GM19467 (cell line): ENCODE measurements around the gene KLRD1.
"Not testable (repeated sequence)": the region's sequence is repeated elsewhere in the genome, so short reads cannot be mapped to it uniquely, and the experiment has no call there.

Experiments
- ATAC-seq: cut with Tn5 transposase; IDR thresholded peaks from one replicate; pipeline ENCODE4 v1.9.1; 2021; ENCODE audit warnings: mild to moderate bottlenecking, moderate library complexity; ENCODE audit not compliant: unreplicated experiment

The KLRD1 gene

GRCh38 chr12:10368206-10369171, 60.8 kb downstream of the KLRD1 start:
- ATAC-seq: no peak

DNA sequence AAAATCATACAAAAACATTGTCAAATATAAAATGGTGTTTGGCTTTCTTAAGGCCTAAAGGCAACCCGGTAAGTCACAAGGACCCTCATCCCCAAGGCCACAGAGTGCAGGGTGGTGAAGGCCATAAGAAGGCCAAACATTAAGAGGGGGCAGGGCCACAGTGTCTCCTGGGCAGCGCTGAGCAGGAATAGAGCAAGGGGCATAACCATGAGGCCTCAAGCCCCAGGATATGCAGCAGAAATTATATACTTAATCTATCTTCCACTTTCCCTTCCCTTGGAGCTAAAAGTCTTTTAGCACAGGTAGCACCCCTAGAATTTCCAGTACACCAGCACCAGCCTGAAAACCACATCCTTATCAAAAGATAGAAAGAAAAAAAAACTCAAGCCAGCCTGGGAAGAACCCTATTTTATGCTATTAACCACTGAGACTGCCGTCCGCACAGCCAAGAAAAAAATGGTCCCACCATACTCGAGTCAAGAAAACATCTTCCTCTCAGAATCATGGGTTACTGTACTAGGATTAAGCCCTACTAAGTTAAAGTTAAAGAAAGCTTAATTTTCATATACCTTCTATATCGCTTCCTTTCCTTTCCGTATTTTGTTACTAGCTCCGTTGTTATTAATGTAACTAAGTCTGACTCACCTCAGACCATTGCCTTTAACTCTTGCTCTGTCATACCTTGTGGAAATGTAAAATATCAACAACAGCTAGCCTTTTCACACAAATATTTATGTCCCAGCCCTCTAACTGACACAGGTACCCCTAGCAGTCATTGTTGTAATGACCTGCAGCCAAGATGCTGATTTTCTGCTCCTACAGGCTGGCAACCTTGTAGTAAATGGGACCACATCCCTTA, 62.1 kb downstream of the KLRD1 start:
- no peak for ATAC-seq

DNA sequence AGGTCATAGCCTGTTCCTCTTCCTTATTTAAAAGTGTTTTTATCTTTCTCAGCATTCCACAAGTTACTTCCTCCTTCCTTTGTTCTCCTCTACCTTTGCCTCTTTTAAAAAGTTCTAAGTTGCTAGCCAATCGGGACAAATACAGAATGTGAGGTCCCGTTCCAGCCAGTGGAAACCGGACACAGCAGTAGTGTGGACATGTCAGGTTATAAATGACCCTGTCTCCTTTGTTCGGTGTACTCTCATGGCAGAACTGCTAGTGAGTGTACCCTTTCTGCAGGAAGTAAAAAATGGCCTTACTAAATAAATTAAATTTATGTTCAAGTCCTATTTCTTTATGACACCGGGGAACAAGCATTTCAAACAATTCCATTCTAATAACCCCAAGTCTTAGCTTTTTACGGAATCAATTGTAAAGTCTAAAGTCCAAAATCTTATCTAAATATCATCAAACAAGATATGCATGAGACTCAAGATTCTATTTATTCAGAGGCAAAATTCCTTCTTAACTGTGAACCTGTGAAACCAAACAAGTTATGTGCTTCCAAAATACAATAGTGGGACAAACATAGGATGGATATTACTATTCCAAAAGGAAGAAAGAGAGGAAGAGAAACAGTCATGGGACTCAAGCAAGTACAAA, 64.3 kb downstream of the KLRD1 start:
- not testable (repeated sequence) for ATAC-seq

DNA sequence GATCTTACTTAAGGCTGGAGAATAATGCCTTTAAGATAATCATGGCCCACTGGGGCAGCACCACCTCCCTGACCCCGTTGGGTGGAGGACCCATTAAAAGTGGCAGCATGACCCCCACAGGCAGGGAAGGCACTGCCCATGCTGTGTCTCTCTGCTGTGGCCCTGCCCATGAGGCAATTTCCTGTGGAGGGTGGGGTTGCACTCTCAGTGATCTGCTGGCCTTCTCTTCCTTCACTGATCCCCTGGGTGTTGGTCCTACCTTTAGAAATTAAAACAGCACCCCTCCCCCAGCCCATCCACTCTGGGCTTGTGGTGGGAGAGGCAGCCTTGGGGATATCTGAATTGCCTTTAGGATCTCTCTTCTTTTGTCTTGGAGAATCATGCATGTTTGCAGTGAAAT, 64.9 kb downstream of the KLRD1 start:
- ATAC-seq: no peak

GRCh38 chr12:10374624-10375018, 67.0 kb downstream of the KLRD1 start:
- no peak for ATAC-seq

- not testable (repeated sequence) for ATAC-seq
Observed at GRCh38 chr12:10378737-10379136, 71.1 kb downstream of the KLRD1 start.
